Measurements from ENCODE around the gene ZBTB40.

Gene ZBTB40

GRCh38 chr1:22566161-22566560 lies 114.5 kb downstream of the ZBTB40 start:
- DNase-seq: no peak

GRCh38 chr1:22567197-22567596 lies 115.5 kb downstream of the ZBTB40 start:
- no peak for DNase-seq

GRCh38 chr1:22567994-22568393 lies 116.3 kb downstream of the ZBTB40 start:
- DNase-seq: no peak

DNA sequence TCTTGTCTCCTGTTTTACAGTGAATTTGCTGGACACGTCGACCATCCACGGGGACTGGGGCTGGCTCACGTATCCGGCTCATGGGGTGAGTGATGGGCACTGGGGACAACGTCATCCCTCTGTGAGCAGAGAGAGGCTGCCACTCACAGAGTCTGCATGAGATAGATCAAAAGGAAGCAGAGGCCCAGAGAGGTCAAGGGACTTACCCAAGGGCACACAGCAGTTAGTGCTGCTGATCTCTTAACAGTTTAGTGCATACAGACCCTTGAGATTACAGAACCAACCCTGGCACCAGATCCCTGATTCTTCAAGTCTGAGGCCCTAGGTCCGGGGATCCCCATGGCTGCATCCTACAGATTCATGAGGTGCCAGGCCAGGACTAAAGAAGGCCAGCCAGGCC lies 117.6 kb downstream of the ZBTB40 start:
- no peak for DNase-seq

DNA sequence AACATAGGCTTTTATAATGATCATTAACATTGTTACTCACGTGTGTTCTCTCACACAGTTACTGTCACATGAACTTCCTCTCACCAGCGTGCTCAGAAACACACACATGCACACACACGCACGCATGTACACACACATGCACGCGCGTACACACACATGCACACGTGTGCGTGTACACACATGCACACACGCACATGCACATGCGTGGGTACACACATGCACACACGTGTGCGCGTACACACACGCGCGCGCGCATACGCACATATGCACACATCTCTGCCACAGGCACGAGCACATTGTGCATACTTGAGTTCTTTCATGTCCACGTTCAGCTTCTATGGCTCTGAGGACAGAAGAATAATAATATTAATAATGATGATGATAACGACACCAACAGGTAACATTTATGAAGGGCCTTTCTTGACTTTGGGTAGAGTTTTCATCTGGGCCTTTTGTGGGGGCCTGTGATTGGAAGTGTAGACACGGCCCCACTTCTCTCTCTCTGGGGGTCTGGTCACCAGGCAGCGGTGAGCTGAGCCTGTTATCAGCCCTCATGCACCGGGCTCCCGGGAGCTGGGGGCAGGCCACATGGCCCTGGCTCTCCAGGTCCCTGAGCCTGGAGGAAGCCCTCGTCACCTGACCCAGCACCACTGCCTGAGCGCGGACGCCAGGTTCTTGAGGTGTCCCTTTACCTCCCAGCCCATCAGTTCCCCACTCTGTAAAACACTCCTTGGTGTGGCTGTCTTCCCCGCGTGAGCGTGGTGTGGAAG lies 118.7 kb downstream of the ZBTB40 start:
- DNase-seq: no peak

- DNase-seq: no peak
Measured at GRCh38 chr1:22572818-22573217, 121.2 kb downstream of the ZBTB40 start.

DNA sequence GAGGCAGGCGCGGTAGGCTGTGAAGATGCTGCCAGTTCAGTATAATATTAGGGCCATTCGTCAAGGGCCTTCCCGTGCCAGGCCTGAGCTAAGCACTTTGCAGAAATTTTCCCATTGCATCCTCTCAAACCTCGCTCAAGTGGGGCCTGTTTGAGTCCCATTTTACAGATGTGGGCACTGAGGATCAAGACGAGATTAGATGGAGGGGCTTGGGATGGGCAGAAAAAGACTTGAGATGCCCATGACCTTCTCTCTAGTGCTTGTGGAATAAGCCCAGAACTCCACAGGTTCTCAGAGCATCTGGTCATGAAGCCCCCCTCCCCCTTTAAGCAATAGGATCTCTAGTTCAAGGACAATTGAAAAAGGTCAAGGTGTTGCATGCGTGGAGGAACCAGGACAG lies 121.6 kb downstream of the ZBTB40 start:
- no peak for DNase-seq

GRCh38 chr1:22575532-22576149 lies 124.0 kb downstream of the ZBTB40 start:
- DNase-seq: peak; percentile 23 to 24

- DNase-seq: no peak
Measured at GRCh38 chr1:22576150-22576544, 124.5 kb downstream of the ZBTB40 start.

- no peak for DNase-seq
Measured at GRCh38 chr1:22576617-22577016, 125.0 kb downstream of the ZBTB40 start.

GRCh38 chr1:22578732-22579361 lies 127.2 kb downstream of the ZBTB40 start:
- DNase-seq: no peak

DNA sequence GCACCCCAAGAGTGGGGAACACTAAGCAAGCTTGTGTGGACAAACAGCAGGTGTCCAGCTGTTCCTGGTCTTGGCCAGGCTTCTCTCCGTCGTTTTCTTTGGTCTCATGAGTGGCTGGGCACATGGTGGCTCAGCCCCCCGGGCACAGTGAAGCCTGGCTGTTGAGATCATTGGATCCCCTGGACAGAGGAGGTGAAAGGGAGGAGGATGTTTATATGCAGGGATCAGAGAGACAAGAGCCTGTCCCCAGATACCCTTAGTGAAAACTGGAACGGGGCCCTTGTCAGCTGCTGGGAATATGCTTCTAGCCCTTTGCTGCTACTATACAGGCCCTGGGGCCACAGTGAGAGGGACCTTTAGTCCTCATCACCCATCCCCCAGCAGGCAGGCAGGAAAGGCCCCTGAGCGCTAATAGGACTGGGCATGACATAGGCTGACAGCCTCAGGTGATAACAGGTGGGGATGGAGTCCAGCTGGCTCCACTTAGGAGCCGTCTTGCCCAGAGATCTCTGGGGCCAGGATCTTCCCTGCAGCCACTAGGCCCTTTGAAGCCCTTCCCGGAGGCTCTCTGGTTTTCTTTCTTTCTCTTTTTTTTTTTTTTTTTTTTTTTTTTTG lies 128.0 kb downstream of the ZBTB40 start:
- no peak for DNase-seq

Measured in inflammatory macrophage treated with lipopolysaccharide for 1 hour (primary cell).